HG02623 (cell line): ENCODE data around the gene FNBP1.

Experiments used
- ATAC-seq: cut with Tn5 transposase; IDR thresholded peaks from one replicate; pipeline ENCODE4 v1.9.1; 2021; ENCODE audit warnings: moderate library complexity; ENCODE audit not compliant: unreplicated experiment

Gene FNBP1

DNA sequence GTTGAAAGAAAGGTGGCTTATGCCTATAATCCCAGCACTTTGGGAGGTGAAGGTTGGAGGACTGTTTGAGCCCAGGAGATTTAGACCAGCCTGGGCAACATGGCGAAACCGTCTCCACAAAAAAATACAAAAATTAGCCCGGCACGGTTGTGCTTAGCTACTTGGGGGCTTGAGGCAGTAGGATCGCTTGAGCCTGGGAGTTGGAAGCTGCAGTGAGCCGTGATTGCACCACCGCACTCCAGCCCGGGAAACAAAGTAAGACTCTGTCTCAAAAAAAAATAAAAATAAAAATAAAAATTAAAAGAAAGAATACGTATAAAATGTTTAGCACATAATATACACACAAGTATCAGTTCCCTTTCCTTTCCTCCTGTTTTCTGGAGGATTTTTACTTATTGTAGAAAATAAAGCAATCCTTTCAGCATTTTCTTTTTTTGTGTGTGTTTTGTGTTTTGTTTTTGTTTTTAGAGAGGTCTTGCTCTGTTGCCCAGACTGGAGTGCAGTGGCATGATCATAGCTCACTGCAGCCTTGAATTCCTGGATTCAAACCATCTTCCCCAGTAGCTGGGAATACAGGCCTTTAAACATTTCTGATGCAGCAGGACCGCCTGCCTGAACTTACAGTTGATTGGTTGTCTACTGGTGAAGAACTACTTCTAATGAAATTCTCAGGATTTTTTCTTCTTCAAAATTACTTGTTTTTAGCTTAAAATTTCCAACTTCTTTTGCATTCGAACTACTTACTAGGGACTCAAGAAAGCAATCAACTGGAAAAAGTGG is 6.6 kb upstream of the FNBP1 start:
- no peak for ATAC-seq

DNA sequence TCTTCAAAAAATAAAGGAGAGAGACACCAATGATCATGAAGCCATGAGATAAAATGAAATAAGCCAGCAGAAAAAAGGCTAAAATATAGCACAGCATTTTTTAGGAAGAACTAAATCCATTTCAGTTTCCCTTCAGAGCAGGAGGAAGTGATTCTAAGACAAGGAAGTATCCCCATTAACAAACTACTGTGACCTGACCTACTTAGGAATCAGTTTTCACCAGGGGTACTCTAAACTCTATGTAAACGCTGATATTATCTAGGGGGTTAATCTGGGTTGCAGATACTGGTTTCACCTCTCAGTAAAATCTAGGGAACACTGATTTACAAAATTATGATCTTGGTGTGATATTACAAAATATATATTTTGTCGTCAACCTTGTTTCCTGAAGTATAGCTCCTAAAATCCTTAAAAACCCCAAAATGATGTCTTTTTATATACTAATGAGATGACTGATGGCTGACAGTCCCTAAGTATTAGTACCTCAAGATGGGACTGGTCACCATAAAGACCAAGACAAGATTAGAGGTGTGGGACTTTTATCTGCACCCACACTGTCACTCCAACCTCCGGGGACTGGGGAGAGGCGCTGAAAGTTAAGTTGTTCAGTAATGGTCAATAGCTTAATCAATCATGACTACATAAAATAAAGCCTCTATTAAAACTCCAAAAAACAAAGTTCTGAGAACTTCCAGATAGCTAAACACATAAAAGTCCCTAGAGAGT is 2.9 kb upstream of the FNBP1 start:
- no peak for ATAC-seq

DNA sequence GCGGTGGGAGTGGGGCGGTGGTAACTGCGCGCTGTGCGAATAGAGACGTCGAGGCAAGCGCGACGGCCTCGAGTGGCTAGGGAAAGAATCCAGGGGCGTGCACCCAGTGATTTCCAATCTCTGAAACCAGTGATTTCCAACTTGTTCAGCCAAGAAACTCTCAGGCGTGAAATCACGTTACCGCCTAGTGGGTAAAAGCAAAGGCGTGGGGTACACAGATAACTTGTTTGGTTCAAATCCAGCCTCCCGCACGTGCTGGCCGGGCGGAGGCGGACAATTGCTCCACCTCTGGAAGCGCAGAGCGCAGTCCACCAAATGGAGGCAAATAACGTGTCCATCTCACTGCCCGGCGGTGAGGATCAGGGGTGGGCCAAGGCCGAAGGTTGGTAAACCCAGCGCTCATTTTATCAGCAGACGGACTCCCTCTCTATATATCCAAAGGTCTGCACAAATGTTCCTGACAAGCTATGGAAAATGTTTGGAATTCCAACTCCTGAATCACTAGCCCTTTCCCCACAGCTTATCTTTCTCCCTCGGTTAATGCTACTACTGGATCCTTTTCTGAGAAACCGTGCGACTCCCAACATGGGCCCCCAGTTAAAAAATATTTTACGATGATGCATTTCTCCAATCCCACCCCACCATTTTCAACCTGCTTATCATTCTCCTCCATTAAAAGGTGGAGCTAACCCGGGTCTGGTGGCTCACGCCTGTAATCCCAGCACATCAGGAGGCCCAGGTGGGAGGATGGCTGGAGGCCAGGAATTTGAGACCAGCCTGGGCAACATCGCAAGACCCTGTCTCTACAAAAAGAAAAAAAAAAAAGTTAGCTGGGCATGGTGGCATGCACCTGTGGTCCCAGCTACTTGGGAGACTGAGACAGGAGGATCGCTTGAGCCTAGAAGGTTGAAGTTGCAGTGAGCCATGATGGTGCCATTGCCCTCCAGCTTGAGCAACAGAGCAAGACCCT is 950 bp upstream of the FNBP1 start:
- ATAC-seq, result no peak

DNA sequence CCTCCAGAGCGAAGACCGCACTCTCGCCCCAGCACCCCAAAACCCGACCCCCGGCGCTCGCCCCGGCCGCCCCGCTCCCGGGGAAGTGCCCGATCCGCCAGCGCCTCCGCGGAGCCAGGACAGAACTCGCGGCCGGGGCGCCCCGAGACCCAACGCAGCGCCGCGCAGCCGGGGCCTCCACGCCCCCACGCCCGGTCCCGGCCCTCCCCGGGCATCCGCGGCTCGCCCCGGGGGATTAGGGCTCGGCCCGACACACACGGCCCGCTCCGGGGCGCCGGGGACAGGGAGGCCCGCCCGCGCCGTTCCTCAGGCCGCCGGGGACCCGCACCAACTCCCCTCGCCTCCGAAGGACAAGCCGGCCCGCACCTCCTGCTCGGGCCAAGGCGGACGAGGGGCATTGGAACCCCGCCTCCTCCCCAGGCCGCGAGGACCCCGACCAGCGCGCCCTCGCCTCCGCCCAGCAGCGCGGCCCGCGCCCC is 544 bp downstream of the FNBP1 start:
- ATAC-seq, result no peak

DNA sequence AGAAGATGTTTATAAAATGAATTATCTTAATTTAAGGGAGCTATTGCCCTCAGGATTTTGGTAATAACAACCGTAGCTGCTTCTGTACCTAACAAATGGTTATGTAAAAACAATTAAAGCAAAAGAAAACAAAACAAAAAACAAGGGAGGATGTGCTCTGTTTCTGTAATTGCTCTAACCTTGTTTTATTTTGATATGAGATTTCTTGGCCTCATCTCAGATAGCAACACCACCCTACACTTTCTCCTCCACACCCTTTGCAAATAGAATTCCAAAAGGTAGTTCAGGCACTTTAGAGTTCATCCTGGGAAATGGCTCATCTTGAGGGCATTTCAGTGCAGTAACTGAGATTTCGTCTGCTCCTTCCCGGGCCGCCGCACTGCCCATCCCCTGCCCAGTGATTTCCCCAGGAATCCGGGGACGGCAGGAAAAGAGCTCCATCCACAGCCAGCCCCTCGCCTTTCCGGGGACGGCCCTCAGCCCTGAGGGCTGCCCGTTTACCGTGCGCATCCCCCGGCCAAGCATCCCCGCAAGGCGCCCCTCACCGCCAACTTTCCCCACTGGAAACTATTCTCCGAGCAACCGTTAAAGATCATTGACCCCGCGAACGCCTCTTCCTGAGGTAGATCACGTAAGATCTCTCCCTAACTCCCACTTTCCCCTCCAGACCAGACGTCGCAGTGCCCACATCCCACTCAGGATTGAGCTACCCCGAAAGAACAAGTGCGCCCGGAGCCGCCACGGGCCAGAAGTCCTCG is 1.2 kb downstream of the FNBP1 start:
- ATAC-seq, result no peak

DNA sequence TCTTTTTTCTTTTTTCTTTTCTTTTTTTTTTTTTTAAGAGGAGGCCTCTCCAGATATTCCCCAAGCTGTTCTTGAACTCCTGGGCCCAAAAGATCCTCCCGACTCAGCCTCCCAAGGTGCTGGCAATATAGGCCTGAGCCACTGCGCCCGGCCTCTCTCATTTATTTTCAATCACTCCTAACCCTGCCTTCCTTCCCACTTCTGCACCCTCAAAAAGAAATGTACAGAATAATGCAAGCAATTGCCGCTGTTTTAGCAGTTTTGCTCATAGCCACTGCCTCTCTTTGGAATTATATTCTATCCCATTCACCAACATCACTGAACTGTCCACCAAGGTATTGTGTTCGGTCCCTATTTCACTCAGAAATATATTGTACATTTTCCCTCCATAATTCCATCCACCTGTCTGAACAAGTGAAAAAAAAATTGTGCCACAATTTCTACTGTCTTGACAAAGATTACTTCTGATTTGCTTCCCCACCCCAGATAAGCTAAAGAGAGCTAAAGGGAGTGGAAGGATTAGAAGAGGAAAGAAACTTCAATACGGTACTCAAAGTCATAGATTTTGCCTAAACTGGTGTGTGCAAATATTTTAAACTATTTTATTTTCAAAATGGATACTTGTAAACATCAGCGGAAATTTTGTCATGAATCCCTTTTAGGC is 1.9 kb downstream of the FNBP1 start:
- ATAC-seq, result no peak

DNA sequence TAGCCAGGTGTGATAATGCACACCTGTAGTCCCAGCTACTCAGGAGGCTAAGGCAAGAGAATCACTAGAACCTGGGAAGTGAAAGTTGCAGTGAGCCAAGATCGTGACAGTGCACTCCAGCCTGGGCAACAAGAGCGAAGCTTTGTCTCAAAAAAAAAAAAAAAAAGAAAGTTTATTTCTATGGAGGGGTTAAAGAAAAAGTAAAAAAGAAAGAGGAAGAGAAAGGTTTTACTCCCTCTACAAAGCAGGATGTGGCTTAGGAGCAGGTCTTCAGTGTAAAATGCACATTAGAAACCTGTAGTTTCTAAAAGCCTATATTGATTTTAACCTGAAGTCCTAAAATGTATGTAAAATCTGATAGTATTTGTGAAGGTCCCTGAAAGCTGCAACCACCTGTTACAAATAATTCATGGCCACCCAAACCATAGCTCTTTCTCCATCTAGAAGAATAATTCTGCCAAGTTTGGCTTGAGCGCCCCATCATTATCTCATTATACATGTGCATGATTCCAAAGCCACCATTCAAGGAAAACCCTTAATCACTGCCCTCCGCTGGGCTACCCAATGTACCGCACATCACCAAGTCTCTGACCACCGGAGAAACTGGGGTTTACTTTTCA is 3.4 kb downstream of the FNBP1 start:
- ATAC-seq, result no peak

DNA sequence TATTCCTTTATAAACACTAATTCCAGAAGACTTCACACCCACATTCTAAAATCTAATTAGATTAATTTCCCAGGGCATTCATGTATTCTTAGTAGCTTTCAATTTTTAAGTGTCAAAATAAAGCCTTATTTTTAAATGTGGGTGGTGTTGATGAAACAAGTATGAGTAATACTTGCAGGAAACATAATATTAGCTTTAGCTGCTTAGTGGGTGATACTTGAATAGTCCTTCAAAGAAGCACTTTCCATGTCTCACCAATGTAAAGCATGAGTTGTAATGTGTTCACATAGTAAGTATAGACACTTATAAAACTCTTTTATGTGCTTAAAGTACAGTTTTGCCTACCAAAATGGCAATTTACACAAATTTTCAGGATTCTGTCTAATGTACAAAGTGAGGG is 6.9 kb downstream of the FNBP1 start:
- no peak for ATAC-seq

DNA sequence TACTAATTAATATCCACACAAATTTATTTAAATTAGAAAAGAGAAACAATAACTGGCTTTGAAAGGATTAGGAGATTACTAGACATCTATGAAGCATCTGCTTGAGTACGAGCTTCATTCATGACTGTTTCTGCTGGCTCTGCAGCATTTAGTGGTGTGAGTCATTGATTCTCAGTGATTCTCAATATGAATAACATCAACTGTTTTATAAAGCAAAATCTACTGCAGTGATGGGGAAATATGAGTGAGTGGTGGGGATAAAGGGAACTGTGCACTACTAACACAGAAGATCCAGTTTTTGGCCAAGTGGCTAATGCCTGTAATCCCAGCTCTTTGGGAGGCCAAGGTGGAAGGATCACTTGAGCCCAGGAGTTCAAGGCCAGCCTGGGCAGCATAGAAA is 8.4 kb downstream of the FNBP1 start:
- ATAC-seq, result no peak

DNA sequence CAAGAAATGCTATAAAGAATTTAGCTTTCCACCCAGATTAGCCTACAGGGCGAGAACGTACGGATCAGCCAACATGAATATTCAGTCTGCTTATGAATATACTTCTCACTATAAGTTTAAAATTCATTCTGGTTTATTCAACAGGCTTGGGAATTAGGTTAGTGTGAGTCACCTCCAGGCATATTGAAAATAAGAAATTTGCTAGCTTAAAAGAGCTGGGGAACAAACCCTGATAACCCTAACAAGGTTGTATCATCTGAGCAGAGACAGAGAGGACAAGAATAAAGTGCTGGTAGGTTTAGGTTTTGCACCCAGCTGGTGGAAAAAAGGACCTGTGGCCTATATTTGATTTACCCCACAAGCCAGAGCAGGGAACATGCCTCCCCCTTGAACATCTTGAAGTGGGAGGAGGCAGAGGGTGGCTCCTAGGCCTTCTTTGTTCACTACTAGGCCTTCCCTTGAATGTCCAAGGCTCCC is 12.3 kb downstream of the FNBP1 start:
- no peak for ATAC-seq

DNA sequence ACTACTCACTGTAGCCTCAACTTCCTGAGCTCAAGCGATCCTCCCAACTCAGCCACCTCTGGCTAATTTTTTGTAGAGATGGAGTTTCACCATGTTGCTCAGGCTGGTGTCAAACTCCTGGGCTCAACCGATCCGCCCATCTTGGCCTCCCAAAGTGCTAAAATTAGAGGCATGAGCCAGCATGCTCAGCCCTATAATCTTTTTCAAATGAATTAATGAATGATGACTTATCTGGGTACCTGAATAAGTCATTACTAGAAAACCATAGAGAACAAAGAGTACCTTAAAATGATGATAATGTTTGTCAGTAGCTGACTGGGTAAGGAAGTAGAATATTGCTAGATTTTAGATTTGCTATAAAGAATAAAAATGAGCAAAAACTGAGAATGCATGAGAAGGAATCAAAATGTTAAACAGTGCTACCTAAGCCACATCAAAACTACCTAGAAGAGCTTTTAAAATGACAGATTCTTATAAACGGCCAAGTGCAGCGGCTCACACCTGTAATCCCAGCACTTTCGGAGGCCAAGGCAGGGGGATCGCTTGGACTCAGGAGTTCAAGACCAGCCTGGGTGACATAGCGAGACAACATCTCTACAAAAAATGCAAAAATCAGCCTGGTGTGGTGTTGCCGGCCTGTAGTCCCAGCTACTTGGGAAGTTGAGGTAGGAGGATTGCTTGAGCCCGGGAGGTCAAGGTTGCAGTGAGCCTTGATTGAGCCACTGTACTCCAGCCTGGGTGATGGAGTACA is 13.6 kb downstream of the FNBP1 start:
- no peak for ATAC-seq

DNA sequence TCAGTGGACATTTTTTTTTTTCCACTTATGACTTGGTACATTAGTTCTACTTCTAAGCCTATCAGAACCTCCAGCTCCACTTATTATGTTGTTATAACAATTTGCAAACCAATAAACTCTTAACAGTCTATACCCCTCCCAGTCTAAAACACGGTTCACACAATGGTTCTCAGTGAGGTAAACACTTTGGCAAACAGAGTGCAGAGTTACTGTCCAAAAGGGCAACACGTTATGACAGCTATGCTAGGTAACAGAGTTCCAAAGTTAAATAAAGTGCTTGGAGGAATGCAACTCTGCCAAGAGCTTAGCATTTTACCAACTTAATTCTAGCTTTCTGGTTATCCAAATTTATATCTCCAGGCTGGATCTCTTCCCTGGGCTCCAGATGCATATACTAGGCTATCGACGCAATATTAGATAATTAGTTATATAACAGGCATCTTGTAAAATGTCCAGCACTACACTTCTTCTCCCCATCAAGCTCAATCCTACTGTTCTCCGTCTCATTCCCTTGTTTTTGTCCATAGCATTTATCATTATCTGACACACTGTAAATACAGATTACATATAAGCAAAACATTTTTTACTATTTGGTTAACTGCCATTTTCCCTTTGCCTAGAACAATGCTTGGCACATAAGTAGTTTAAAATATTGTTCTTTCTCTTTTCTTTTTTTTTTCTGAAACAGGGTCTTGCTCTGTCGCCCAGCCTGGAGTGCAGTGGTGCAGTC is 14.3 kb downstream of the FNBP1 start:
- ATAC-seq, result no peak

DNA sequence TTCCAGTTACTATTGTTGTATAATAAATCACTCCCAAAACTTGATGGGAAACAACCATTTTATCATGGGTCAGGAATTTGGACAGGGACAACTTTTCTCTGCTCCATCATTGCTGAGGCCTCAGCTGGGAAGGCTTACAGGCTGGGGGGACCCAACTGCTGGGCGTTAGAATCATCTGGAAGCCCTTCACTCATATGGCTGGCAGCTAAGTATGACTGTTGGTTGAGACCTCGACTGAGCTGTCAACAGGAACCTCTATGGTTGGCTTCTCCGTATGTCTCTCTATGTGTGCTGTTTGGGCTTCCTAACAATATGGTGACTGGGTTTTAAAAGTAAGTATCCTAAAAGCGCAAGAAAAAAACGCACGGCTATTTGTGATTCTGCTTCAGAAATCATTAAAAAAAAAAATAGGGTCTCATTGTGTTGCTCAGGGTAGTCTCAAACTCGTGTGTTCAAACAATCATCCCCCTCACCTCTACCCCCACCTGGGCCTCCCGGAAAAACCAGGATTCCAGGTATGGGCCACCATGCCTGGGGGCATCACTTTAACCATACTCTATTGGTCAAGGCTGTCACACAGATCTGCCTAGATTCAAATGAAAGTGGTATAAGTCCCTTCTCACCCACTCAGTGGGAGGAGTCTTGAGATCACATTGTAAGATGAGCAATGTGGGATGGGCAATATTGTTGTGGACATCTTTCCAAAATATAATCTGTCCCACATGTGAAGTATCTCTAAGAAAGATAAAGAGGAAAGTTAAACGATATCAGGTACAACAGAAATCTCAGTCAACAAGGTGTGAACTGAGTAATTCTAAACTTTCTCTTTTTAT is 15.2 kb downstream of the FNBP1 start:
- no peak for ATAC-seq

DNA sequence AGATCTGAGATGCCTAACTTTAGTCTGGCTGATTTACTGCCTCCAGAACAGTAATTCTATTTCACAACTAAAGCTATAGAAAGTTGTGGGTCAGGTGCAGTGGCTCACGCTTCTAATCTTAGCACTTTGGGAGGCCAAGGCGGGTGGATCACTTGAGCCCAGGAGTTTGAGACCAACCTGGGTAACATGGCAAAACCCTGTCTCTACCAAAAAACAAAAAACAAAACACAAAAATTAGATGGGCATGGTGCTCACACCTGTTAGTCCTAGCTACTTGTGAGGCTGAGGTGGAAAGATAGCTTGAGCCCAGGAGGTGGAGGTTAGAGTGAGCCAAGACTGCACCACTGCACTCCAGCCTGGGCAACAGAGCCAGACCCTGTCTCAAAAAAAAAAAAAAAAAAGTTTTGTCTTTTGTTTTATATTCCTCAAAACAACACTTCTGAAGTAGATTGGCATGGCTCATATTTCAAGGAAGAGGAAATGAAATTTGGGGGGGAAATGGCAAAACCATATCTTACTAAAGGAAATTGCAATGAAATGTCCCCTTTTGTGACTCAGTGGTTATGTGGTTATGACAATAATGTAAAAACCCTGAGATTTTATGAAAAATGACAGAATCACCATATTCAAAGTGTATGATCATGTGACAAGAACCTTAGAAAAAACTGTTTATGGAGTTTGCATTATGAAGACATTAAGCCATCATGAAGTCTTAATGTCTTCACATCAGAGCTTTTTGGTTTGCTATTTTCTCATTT is 16.2 kb downstream of the FNBP1 start:
- ATAC-seq, result no peak

DNA sequence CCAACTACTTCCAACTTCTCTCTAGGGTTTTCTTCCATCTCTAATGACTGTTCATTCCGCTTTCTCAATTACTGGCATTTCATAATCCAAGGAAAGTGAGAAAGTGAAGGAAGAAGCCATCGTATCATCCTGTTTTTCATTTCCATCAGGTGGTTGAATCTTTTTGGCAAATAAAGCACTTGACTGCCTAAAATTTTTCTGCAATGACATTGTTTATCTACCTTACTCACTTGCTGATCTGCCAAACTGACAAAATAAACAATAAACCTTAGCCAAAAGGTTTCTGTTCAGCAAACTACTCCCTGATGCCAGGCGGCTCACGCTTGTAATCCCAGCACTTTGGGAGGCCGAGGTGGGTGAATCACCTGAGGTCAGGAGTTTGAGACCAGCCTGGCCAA is 18.4 kb downstream of the FNBP1 start:
- ATAC-seq, result no peak

DNA sequence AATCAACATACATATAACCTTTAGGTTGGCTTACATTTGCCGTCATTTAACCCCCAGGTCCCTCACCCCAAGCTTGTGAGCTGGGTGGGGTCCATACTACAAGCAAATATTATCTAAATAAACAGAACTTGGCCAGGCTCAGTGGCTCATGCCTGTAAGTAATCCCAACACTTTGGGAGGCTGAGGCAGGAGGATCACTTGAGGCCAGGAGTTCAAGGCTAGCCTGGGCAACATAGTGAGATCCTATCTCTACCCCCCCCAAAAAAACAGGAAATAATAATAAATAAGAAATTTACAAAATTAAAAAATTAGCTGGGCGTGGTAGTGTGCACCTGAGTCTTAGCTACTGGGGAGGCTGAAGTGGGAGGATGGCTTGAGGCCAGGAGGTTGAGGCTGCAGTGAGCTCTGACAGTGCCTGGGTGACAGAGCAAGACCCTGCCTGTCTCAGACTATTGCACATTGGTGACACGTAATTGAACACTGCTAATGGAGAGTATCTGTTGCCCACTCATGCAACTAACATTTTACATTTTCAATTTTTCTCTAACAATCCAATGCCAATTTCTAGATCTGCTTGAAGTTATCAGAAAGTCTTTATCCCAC is 18.9 kb downstream of the FNBP1 start:
- ATAC-seq, result no peak
